ENCODE results near the gene SOX6.

SOX6 gene

GRCh38 chr11:16358726-16359125, 2.4 kb upstream of the SOX6 start:
- no peaks in the 10 kb centered on the region for H3K79me2 ChIP-seq (ENCODE audit: insufficient read depth, low read length)
- H3K9me2 ChIP-seq (replicated peaks; ENCODE audit: low read depth, low read length), result no peaks in the 10 kb centered on the region
- no peak overlapping the region for H3K4me3 ChIP-seq (ENCODE audit: low read length, poor library complexity, severe bottlenecking)
- H3K27me3 ChIP-seq (ENCODE audit: insufficient read depth, low read length, poor library complexity, severe bottlenecking), result no peaks in the 10 kb centered on the region
- peaks cover 6% of the 10 kb centered on the region for H3K4me1 ChIP-seq (ENCODE audit: insufficient read depth, low read length, poor library complexity, severe bottlenecking)
- TF ChIP-seq CTCF (conservative IDR thresholded peaks at IDR 0.05; ENCODE audit: low read length) (no peak), EZH2phosphoT487 (IDR thresholded peaks at IDR 0.05; ENCODE audit: borderline replicate concordance) (no peak)
- H3K9ac ChIP-seq (ENCODE audit: low read depth, low read length, poor library complexity, severe bottlenecking), result no peak overlapping the region
- H3K4me2 ChIP-seq (ENCODE audit: low read depth, low read length, poor library complexity, severe bottlenecking), result no peak overlapping the region
- H3K9me3 ChIP-seq (ENCODE audit: insufficient read depth, low read depth, low read length), result no peaks in the 10 kb centered on the region
- H3K36me3 ChIP-seq (ENCODE audit: insufficient read depth, low read length), result no peaks in the 10 kb centered on the region
- H4K20me1 ChIP-seq (ENCODE audit: insufficient read depth, low read length, poor library complexity, severe bottlenecking), result no peaks in the 10 kb centered on the region
- H3F3A ChIP-seq (ENCODE audit: low read depth), result no peaks in the 10 kb centered on the region
- no peak overlapping the region for H2AFZ ChIP-seq (ENCODE audit: low read length)

GRCh38 chr11:16357775-16358174, 1.4 kb upstream of the SOX6 start:
- H3K9ac ChIP-seq (ENCODE audit: low read depth, low read length, poor library complexity, severe bottlenecking), result no peak overlapping the region
- H3K9me2 ChIP-seq (replicated peaks; ENCODE audit: low read depth, low read length), result no peaks in the 10 kb centered on the region
- H4K20me1 ChIP-seq (ENCODE audit: insufficient read depth, low read length, poor library complexity, severe bottlenecking), result no peaks in the 10 kb centered on the region
- peaks cover 14% of the 10 kb centered on the region for H3K4me1 ChIP-seq (ENCODE audit: insufficient read depth, low read length, poor library complexity, severe bottlenecking)
- no peak overlapping the region for H3K4me3 ChIP-seq (ENCODE audit: low read length, poor library complexity, severe bottlenecking)
- H3K79me2 ChIP-seq (ENCODE audit: insufficient read depth, low read length), result no peaks in the 10 kb centered on the region
- H3F3A ChIP-seq (ENCODE audit: low read depth), result no peaks in the 10 kb centered on the region
- H2AFZ ChIP-seq (ENCODE audit: low read length), result no peak overlapping the region; the same call in 1 of the 2 replicates
- H3K9me3 ChIP-seq (ENCODE audit: insufficient read depth, low read depth, low read length), result no peaks in the 10 kb centered on the region
- no peak for TF ChIP-seq CTCF (conservative IDR thresholded peaks at IDR 0.05; ENCODE audit: low read length)
- no peak for TF ChIP-seq EZH2phosphoT487 (IDR thresholded peaks at IDR 0.05; ENCODE audit: borderline replicate concordance)
- no peak overlapping the region for H3K4me2 ChIP-seq (ENCODE audit: low read depth, low read length, poor library complexity, severe bottlenecking)
- H3K36me3 ChIP-seq (ENCODE audit: insufficient read depth, low read length), result no peaks in the 10 kb centered on the region
- no peaks in the 10 kb centered on the region for H3K27me3 ChIP-seq (ENCODE audit: insufficient read depth, low read length, poor library complexity, severe bottlenecking)

- H3K4me3 ChIP-seq (ENCODE audit: low read length, poor library complexity, severe bottlenecking), result peak overlapping the region; percentile 38
- no peaks in the 10 kb centered on the region for H3K79me2 ChIP-seq (ENCODE audit: insufficient read depth, low read length)
- no peak for TF ChIP-seq CTCF (conservative IDR thresholded peaks at IDR 0.05; ENCODE audit: low read length)
- no peaks in the 10 kb centered on the region for H3K27me3 ChIP-seq (ENCODE audit: insufficient read depth, low read length, poor library complexity, severe bottlenecking)
- no peaks in the 10 kb centered on the region for H4K20me1 ChIP-seq (ENCODE audit: insufficient read depth, low read length, poor library complexity, severe bottlenecking)
- no peaks in the 10 kb centered on the region for H3K36me3 ChIP-seq (ENCODE audit: insufficient read depth, low read length)
- H3K4me2 ChIP-seq (ENCODE audit: low read depth, low read length, poor library complexity, severe bottlenecking), result peak overlapping the region; percentile 41
- no peak overlapping the region for H3K9ac ChIP-seq (ENCODE audit: low read depth, low read length, poor library complexity, severe bottlenecking)
- H3F3A ChIP-seq (ENCODE audit: low read depth), result no peaks in the 10 kb centered on the region
- H3K4me1 ChIP-seq (ENCODE audit: insufficient read depth, low read length, poor library complexity, severe bottlenecking), result peaks cover 21% of the 10 kb centered on the region
- no peak overlapping the region; the same call in none of the 2 replicates for H2AFZ ChIP-seq (ENCODE audit: low read length)
- H3K9me2 ChIP-seq (replicated peaks; ENCODE audit: low read depth, low read length), result no peaks in the 10 kb centered on the region
- H3K9me3 ChIP-seq (ENCODE audit: insufficient read depth, low read depth, low read length), result no peaks in the 10 kb centered on the region
These were observed 531 bp upstream of the SOX6 start for GRCh38 chr11:16356761-16357393.

All from Loucy (cell line).